Spleen (tissue), 11 donors: ENCODE data around the gene COQ9. TPM values are rescaled to one million over a fixed set of nuclear protein-coding genes. Genes with fewer than 3 reads are reported as not detected.
A peak's percentile ranks its signal among the peaks of the same experiment; 100 is the strongest.

Experiments
- DNase-seq: peaks from one replicate; pipeline ENCODE4 v3.0.0-alpha.2; 2020
- H3K27ac ChIP-seq, 8 donors: fragments of 200-600 bp; sonication (generic) in 7 of 8; 1 replicate in 4 of 8; 2 replicates in 4 of 8; pipeline versions ENCODE4 v1.5.0 to v1.8.0; 2016 to 2021; ENCODE audit warnings: inconsistent platforms in 4 of 8, mild to moderate bottlenecking in 4 of 8, moderate library complexity in 1 of 8
- H3K27me3 ChIP-seq, 7 donors: fragments of 200-600 bp; sonication (generic) in 6 of 7; replicated peaks in 1 of 7; 1 replicate in 4 of 7; 2 replicates in 3 of 7; pipeline versions ENCODE4 v1.5.0 to v1.8.0; 2016 to 2021; ENCODE audit warnings: inconsistent platforms in 3 of 7, mild to moderate bottlenecking in 1 of 7
- H3K36me3 ChIP-seq, 6 donors: fragments of 200-600 bp; sonication (generic) in 5 of 6; 1 replicate in 4 of 6; 2 replicates in 2 of 6; pipeline versions ENCODE4 v1.5.0 to v1.8.0; 2016 to 2021; ENCODE audit warnings: inconsistent platforms in 2 of 6
- H3K4me1 ChIP-seq, 6 donors: fragments of 200-600 bp; sonication (generic) in 5 of 6; 1 replicate in 3 of 6; 2 replicates in 3 of 6; pipeline versions ENCODE4 v1.5.0 to v1.8.0; 2016 to 2021; ENCODE audit warnings: inconsistent platforms in 3 of 6
- H3K4me3 ChIP-seq, 8 donors: fragments of 200-600 bp; sonication (generic) in 7 of 8; 1 replicate in 4 of 8; 2 replicates in 4 of 8; pipeline versions ENCODE4 v1.5.0 to v1.8.0; 2016 to 2021; ENCODE audit warnings: inconsistent platforms in 4 of 8, mild to moderate bottlenecking in 4 of 8, moderate library complexity in 2 of 8
- H3K9me3 ChIP-seq, 8 donors: fragments of 200-600 bp; sonication (generic) in 7 of 8; 1 replicate in 4 of 8; 2 replicates in 4 of 8; pipeline versions ENCODE4 v1.5.0 to v1.8.0; 2016 to 2021; ENCODE audit warnings: inconsistent platforms in 4 of 8
- POLR2A ChIP-seq, 3 donors: fragments of 450-650 bp; IDR thresholded peaks; one replicate each; pipeline ENCODE4 v1.5.1; 2017; ENCODE audit warnings: antibody characterized with exemption in 3 of 3, mild to moderate bottlenecking in 1 of 3
- POLR2AphosphoS5 ChIP-seq, 3 donors: sonication (generic); formaldehyde crosslinking; IDR thresholded peaks; one replicate each; pipeline ENCODE4 v1.5.1; 2017; ENCODE audit warnings: antibody characterized with exemption in 3 of 3
- WGBS, 5 donors: extraction: QIAGEN DNeasy Blood & Tissue Kit in 3 of 5; methylation state at CpG; one replicate each; pipeline versions ENCODE4 v1.1.5 to v1.1.7; 2013 to 2018; 5-methylcytosine and 5-hydroxymethylcytosine counted together
- intact Hi-C: fragments of 100-400 bp; cut with DNase I; formaldehyde crosslinking; loops from one replicate; pipeline ENCODE4 v1.15.0; 2023; ENCODE audit warnings: low total_unique reads
- polyA plus RNA-seq, 3 donors: library from polyadenylated mRNA; stranded (reverse); fragments of 200-250 nt; gene quantifications; one replicate each; pipeline ENCODE4 v1.2.1, GENCODE V29; 2013
- total RNA-seq, 7 donors: library from RNA; depleted of rRNA in 3 of 7; stranded (reverse); fragments of >200 nt in 3 of 7; fragmentation: NEBNext Ultra II Directional in 4 of 7; extraction: Animal tissue kit (Norgen Biotek cat#: 25700) in 4 of 7; gene quantifications; one replicate each; pipeline versions ENCODE4 v1.1.0 to v1.2.1, GENCODE V29; 2016 to 2021
- TF ChIP-seq, protein P1 (sequence below), 11 experiments: fragments of 200-600 bp in 7 of 11; fragments of 450-650 bp in 4 of 11; sonication (generic) in 4 of 11; IDR thresholded peaks in 8 of 11; conservative IDR thresholded peaks in 3 of 11; 1 replicate in 7 of 11; 2 replicates in 4 of 11; pipeline versions ENCODE4 v1.4.0 to v1.8.0; 2016 to 2021; ENCODE audit warnings: antibody characterized with exemption in 11 of 11, inconsistent platforms in 4 of 11, mild to moderate bottlenecking in 1 of 11
- donor health status: healthy with polysubstance abuse.
- donor health status: DM: no; HTN: no; CAD: no; lungs with moderate emphysema.
- donor health status: DM: no; HTN: no; CAD: no.
- donor health status: Bipolar disorder and iron deficiency.
- donor health status: healthy.
- donor health status: DM: no; HTN: no; CAD: no.
- donor health status: DM: yes; HTN: yes; CAD: no.

Gene COQ9
- total and polyA plus RNA-seq, 10 donors = 25.8 to 39.9 (median 31.4) TPM

DNA sequence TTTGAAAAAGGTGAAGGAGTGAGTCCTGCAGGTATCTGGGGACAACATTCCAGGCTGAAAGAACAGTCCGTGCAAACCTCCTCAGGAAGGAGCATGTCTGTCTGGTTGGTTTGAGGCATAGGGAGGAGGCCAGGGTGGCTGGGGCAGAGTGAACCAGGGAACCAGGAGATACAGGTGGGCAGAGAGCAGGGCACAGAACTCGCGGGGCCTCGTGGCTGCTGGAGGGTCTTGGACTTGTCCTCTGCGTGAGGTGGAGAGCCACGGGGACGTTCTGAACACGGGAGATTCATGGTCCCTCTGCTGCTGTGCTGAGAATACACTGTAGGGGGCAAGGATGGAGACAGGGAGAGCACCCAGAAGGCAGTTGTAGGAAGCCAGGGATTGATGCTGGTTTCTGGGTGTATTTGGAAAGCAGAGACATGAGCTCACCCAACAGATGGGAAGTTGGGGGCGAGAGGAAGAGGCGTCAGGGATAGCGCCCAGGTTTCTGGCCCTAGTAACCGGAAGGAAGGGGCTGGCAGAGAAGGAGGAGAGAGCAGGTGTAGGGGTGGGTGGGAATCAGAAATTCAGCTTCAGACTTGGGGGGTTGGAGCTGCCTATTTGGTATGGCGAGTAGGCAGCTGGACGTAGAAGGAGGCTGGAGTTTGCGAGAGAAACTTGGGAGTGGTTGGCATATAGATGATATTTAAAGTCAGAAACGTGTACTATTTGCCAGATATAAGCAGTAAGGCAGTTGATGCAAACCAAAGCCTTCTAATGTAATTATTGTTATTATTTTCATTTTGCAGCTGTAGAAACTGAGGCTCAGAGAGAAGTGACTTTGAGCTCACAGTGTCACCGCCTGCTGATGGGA is 43.1 kb upstream of the COQ9 start, which contains the start of gene CCL17:
CCL17 (plus strand) TSS at position 803 of the 853 bp plus-strand sequence. CDS start 9,166 bp downstream, outside the sequence.
- Histone ChIP-seq H3K9me3 (no peaks in the 10 kb centered on the region), H3K4me1 (peaks cover 0 to 14% (median 6%) of the 10 kb centered on the region in 6 donors), H3K4me3 (no peak within 1 kb of the TSS), H3K27me3 (no peaks in the 10 kb centered on the region), H3K36me3 (no peaks in the 10 kb centered on the region), H3K27ac (no peak within 1 kb of the TSS)
- WGBS, 5 donors = 71 to 80% (median 75%) methylated on average over 17 of the region's 17 CpGs
- TF ChIP-seq, protein P1, sequence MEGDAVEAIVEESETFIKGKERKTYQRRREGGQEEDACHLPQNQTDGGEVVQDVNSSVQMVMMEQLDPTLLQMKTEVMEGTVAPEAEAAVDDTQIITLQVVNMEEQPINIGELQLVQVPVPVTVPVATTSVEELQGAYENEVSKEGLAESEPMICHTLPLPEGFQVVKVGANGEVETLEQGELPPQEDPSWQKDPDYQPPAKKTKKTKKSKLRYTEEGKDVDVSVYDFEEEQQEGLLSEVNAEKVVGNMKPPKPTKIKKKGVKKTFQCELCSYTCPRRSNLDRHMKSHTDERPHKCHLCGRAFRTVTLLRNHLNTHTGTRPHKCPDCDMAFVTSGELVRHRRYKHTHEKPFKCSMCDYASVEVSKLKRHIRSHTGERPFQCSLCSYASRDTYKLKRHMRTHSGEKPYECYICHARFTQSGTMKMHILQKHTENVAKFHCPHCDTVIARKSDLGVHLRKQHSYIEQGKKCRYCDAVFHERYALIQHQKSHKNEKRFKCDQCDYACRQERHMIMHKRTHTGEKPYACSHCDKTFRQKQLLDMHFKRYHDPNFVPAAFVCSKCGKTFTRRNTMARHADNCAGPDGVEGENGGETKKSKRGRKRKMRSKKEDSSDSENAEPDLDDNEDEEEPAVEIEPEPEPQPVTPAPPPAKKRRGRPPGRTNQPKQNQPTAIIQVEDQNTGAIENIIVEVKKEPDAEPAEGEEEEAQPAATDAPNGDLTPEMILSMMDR (IDR thresholded peaks at IDR 0.05 in 8 of 11, conservative IDR thresholded peaks at IDR 0.05 in 3 of 11) = no peak
- TF ChIP-seq POLR2AphosphoS5 (IDR thresholded peaks at IDR 0.05) (no peak), POLR2A (IDR thresholded peaks at IDR 0.05) (no peak)
- intact Hi-C loops = no loop called here
- peak; percentile 32 for DNase-seq

GRCh38 chr16:57405097-57405496 is 42.2 kb upstream of the COQ9 start:
- H3K9me3 ChIP-seq = no peaks in the 10 kb centered on the region
- DNase-seq = no peak
- peaks cover 0 to 23% (median 14%) of the 10 kb centered on the region in 6 donors for H3K4me1 ChIP-seq
- WGBS, 5 donors = 64 to 76% (median 65%) methylated on average over 3 of the region's 3 CpGs
- no peak overlapping the region for H3K27ac ChIP-seq
- no peak overlapping the region for H3K4me3 ChIP-seq
- intact Hi-C loops = no loop called here
- H3K36me3 ChIP-seq = no peaks in the 10 kb centered on the region
- TF ChIP-seq POLR2A (IDR thresholded peaks at IDR 0.05) (no peak), POLR2AphosphoS5 (IDR thresholded peaks at IDR 0.05) (no peak)
- TF ChIP-seq, protein P1 (IDR thresholded peaks at IDR 0.05 in 8 of 11, conservative IDR thresholded peaks at IDR 0.05 in 3 of 11) = no peak
- H3K27me3 ChIP-seq = no peaks in the 10 kb centered on the region

- no peak for TF ChIP-seq POLR2AphosphoS5 (IDR thresholded peaks at IDR 0.05)
- no peak for TF ChIP-seq POLR2A (IDR thresholded peaks at IDR 0.05)
- TF ChIP-seq, protein P1 (IDR thresholded peaks at IDR 0.05 in 8 of 11, conservative IDR thresholded peaks at IDR 0.05 in 3 of 11) = no peak
- Histone ChIP-seq H3K36me3 (no peaks in the 10 kb centered on the region), H3K27me3 (no peaks in the 10 kb centered on the region), H3K27ac (no peak overlapping the region), H3K9me3 (no peaks in the 10 kb centered on the region), H3K4me3 (no peak overlapping the region), H3K4me1 (peaks cover 0 to 31% (median 16%) of the 10 kb centered on the region in 6 donors)
- 14 to 25% (median 23%) methylated on average over 2 of the region's 2 CpGs for WGBS, 5 donors
- no peak for DNase-seq
- intact Hi-C loops = no loop called here
Observed at GRCh38 chr16:57406881-57407280, 40.4 kb upstream of the COQ9 start.
